ENCODE results near the gene CACNG1.

CACNG1 gene

GRCh38 chr17:67035131-67036083 lies 8.9 kb upstream of the CACNG1 start:
- no peak for TF ChIP-seq CEBPB (IDR thresholded peaks at IDR 0.05)
- no peak for TF ChIP-seq FOXM1 (IDR thresholded peaks at IDR 0.05; ENCODE audit: borderline replicate concordance, low read depth)
- no peak for TF ChIP-seq YY1 (IDR thresholded peaks at IDR 0.05; ENCODE audit: low read depth)
- TF ChIP-seq, protein P1, sequence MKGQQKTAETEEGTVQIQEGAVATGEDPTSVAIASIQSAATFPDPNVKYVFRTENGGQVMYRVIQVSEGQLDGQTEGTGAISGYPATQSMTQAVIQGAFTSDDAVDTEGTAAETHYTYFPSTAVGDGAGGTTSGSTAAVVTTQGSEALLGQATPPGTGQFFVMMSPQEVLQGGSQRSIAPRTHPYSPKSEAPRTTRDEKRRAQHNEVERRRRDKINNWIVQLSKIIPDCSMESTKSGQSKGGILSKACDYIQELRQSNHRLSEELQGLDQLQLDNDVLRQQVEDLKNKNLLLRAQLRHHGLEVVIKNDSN (IDR thresholded peaks at IDR 0.05) = no peak
- TF ChIP-seq REST (IDR thresholded peaks at IDR 0.05; ENCODE audit: low read depth) = no peak
- TF ChIP-seq EP300 (IDR thresholded peaks at IDR 0.05; ENCODE audit: borderline replicate concordance) = no peak
- TF ChIP-seq, protein P2, sequence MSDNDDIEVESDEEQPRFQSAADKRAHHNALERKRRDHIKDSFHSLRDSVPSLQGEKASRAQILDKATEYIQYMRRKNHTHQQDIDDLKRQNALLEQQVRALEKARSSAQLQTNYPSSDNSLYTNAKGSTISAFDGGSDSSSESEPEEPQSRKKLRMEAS (IDR thresholded peaks at IDR 0.05) = no peak
- no peak for TF ChIP-seq TCF12 (IDR thresholded peaks at IDR 0.05; ENCODE audit: low read depth)
- no peak for TF ChIP-seq TAF1 (IDR thresholded peaks at IDR 0.05; ENCODE audit: low read depth)
- no peak for TF ChIP-seq NFIC (IDR thresholded peaks at IDR 0.05)
- no peak for TF ChIP-seq ZBTB7A (IDR thresholded peaks at IDR 0.05; ENCODE audit: low read depth)
- no peak for TF ChIP-seq RAD21 (IDR thresholded peaks at IDR 0.05; ENCODE audit: low read depth)
- TF ChIP-seq CREB1 (IDR thresholded peaks at IDR 0.05; ENCODE audit: low read depth) = no peak
- TF ChIP-seq EGR1 (IDR thresholded peaks at IDR 0.05) = no peak
- no peak for TF ChIP-seq TEAD4 (IDR thresholded peaks at IDR 0.05)

GRCh38 chr17:67038861-67039365 lies 5.4 kb upstream of the CACNG1 start:
- TF ChIP-seq CREB1 (IDR thresholded peaks at IDR 0.05; ENCODE audit: low read depth) = no peak
- TF ChIP-seq YY1 (IDR thresholded peaks at IDR 0.05; ENCODE audit: low read depth) = no peak

DNA sequence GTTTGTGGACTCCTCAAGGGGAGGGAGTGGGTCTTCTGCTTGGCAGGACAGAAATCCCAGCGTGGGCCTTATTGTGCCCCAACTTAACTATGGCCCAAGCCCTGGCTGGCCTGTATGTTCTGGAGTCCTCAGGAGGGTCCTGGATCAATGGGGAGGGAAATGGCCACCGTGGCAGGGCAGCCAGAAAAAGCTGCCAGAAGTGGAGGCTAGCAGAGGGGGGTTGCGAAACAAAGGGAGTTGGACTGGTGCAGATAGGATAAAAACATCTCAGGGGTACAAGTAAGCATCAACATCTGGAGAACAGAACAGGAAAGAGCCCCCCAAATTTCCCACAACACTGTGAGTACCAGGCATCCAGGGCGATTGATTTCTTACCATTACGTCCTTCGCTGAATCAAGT lies 3.7 kb upstream of the CACNG1 start:
- TF ChIP-seq YY1 (IDR thresholded peaks at IDR 0.05; ENCODE audit: low read depth) (no peak), CEBPB (IDR thresholded peaks at IDR 0.05) (0 out of 2 replicates have a peak, but pooled peaks have one; percentile 22), CREB1 (IDR thresholded peaks at IDR 0.05; ENCODE audit: low read depth) (no peak)

DNA sequence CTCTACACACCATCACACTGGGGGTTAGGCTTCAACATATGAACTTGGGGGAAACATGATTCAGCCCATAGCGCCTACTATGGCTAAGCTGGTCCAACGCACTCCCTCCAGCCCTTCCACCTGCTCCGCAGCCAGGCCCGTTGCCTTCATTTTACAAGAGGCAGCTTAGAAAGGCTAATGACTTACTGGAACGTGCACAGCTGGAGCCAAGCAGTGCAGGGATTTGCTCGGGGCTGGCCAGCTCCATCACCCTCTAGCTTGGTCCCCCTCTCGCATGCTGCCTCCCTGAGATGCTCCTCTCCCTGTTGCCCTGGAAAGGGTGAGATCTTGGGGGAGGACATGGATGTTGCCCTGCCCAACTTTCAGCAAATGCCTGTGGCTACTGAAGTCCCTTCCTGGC lies 2.8 kb upstream of the CACNG1 start:
- TF ChIP-seq NFIC (IDR thresholded peaks at IDR 0.05) (no peak), YY1 (IDR thresholded peaks at IDR 0.05; ENCODE audit: low read depth) (no peak), TEAD4 (IDR thresholded peaks at IDR 0.05) (no peak), REST (IDR thresholded peaks at IDR 0.05; ENCODE audit: low read depth) (no peak)

DNA sequence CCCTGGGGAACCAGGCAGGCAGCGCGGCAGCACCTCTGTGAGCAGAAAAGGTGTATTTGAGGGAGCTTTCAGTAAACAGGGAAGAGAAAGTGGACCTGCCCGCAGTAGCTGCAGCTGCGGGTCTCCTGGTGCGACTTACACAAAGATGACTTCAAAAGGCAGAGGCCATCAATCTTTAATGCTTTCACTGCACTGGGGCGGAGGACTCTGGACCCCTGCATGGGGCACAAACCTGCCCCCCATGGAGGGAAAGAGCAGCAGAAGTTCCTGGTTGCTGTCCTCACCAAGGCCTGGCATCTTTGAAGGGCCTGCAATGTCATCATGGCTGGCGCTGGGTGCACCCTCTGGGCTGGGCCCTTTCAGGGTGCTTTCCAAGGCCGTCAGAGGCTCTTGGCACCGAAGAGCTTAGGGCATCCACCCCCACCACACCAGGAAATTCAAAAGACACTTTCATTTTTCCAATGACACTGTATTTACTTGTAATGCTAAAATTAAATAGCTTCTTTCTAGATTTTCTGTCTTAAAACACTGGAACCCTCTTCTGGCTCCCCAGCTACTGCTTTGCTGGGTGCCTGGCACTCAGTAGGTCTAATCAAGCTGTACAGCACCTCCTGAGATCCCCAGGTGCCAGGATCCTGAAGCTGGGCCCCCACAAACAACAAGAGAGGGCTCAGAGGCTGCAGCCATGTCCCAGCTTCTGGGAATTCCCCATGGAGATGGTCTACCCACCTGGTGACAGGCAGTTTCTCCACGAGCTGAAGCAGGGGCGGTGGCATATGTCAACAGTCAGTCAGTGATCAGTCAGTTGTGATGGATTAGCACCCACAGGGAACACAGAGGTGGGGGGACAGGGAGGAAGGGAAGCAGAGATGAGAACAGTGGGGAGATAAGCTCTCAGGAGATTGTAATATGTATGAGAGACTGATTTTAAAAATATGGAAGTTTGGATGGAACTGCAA lies 2.1 kb upstream of the CACNG1 start:
- TF ChIP-seq ZBTB7A (IDR thresholded peaks at IDR 0.05; ENCODE audit: low read depth) = no peak
- TF ChIP-seq, protein P1 (IDR thresholded peaks at IDR 0.05) = no peak
- no peak for TF ChIP-seq FOXM1 (IDR thresholded peaks at IDR 0.05; ENCODE audit: borderline replicate concordance, low read depth)
- no peak for TF ChIP-seq YY1 (IDR thresholded peaks at IDR 0.05; ENCODE audit: low read depth)

DNA sequence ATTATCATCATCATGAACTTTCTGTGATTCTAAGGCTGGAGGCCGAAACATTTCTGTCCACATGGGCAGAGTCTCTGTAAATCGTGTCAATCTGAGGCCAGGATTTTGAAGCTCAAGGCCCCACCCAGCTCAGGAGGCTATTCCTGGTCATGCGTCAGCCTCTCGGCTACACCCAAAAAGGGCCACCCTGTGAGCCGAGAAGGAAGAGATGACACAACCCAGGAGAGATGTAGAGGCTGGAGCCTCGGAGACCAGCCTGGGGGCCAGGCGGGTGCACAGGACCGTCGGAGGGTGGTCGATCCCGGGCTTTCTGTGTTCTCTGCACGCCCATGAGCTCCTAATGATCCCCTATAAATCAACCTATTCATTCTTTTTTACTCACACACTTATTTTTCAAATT lies 1.1 kb upstream of the CACNG1 start:
- TF ChIP-seq CREB1 (IDR thresholded peaks at IDR 0.05; ENCODE audit: low read depth) (no peak), ZBTB7A (IDR thresholded peaks at IDR 0.05; ENCODE audit: low read depth) (no peak), NFIC (IDR thresholded peaks at IDR 0.05) (no peak), RAD21 (IDR thresholded peaks at IDR 0.05; ENCODE audit: low read depth) (no peak), TCF12 (IDR thresholded peaks at IDR 0.05; ENCODE audit: low read depth) (no peak), EP300 (IDR thresholded peaks at IDR 0.05; ENCODE audit: borderline replicate concordance) (no peak), REST (IDR thresholded peaks at IDR 0.05; ENCODE audit: low read depth) (no peak), TAF1 (IDR thresholded peaks at IDR 0.05; ENCODE audit: low read depth) (no peak), YY1 (IDR thresholded peaks at IDR 0.05; ENCODE audit: low read depth) (no peak), EGR1 (IDR thresholded peaks at IDR 0.05) (no peak), FOXM1 (IDR thresholded peaks at IDR 0.05; ENCODE audit: borderline replicate concordance, low read depth) (no peak), TEAD4 (IDR thresholded peaks at IDR 0.05) (no peak), CEBPB (IDR thresholded peaks at IDR 0.05) (no peak)
- TF ChIP-seq, protein P2 (IDR thresholded peaks at IDR 0.05) = no peak
- TF ChIP-seq, protein P1 (IDR thresholded peaks at IDR 0.05) = no peak
